Epithelial cell of proximal tubule (primary cell): ENCODE data around the gene INSIG2. TPM values are rescaled to one million over a fixed set of nuclear protein-coding genes. Genes with fewer than 3 reads are reported as not detected.

Source experiments
- DNase-seq: peaks from one replicate; pipeline ENCODE4 v3.0.0-alpha.2; 2011; ENCODE audit warnings: low read depth
- H3K4me3 ChIP-seq: 2 replicates; pipeline ENCODE4 v1.5.1; 2011; ENCODE audit warnings: low read depth, mild to moderate bottlenecking, low read length
- CTCF ChIP-seq: conservative IDR thresholded peaks from 2 replicates; pipeline ENCODE4 v1.5.1; 2012; ENCODE audit warnings: low read depth, mild to moderate bottlenecking, low read length
- total RNA-seq: library from RNA; depleted of rRNA; stranded (reverse); fragments of >200 nt; gene quantifications from 2 replicates; pipeline ENCODE4 v1.2.3, GENCODE V29; 2015

INSIG2 gene
- total RNA-seq, 1 donor from 2014 or later: 9.1 TPM

GRCh38 chr2:118052474-118052873, 35.8 kb upstream of the INSIG2 start:
- DNase-seq: no peak
- TF ChIP-seq CTCF: no peak
- no peak overlapping the region for H3K4me3 ChIP-seq

DNA sequence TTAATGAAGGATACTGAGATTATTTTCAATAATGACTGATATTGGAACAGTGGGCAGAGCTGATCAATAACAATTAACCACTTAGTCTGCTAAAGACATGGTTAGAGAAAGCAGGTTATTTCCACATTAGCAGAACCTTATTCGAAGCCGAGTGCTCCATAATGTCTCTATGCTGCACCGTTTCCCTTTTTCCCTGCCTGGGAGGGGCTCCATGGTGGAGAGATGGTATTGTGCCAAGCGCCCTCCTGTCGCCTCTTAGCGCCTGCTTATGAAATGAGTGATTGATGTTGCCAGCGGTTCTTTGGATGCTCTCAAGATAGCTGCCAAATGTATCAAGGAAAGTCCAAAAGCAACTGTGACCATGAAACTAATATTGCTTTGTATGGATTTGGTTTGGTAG, 34.6 kb upstream of the INSIG2 start:
- no peak for TF ChIP-seq CTCF
- no peak for DNase-seq
- no peak overlapping the region for H3K4me3 ChIP-seq

- TF ChIP-seq CTCF: no peak
- no peak overlapping the region for H3K4me3 ChIP-seq
- no peak for DNase-seq
These were observed 33.9 kb upstream of the INSIG2 start for GRCh38 chr2:118054213-118055008.

DNA sequence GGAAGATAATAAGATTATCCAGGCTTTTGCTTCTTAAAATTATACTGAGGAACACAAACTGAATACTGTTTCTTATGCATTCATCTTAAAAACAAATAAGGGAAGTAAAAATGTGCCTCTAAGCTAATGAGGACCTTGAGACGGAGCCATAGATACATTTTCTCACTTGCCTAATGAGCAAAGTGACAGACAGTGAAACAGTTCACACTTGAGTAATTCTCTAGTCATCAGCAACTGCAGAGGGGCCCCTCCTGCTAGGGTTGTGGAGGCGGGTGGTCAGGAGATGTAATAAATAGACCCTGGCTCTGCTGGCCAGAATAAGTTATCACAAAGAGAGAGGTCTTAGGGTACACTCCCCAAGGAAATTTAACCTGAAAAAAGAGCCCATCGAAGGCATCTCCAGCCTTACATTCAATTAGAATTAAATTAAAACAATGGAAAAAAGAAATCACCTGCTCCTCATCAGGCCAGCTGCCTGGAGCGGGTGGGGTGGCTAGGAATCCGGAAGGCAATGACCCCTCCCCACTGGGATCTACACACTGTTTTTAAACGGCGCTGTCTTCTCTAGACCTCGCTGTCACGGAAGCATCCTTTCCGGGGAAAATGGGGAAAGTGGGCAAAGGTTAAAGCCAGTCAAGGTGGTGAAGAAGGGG, 32.6 kb upstream of the INSIG2 start:
- H3K4me3 ChIP-seq: no peak overlapping the region
- DNase-seq: no peak
- no peak for TF ChIP-seq CTCF

- DNase-seq: no peak
- TF ChIP-seq CTCF: no peak
- H3K4me3 ChIP-seq: no peak overlapping the region
These were observed 32.1 kb upstream of the INSIG2 start for GRCh38 chr2:118056165-118056534.

GRCh38 chr2:118056801-118057200, 31.5 kb upstream of the INSIG2 start:
- no peak for DNase-seq
- H3K4me3 ChIP-seq: no peak overlapping the region
- TF ChIP-seq CTCF: no peak

GRCh38 chr2:118058951-118059350, 29.3 kb upstream of the INSIG2 start:
- H3K4me3 ChIP-seq: no peak overlapping the region
- no peak for TF ChIP-seq CTCF
- DNase-seq: no peak
